DOHH2 (cell line): ENCODE results near the gene NRDE2.

Source experiments
- CTCF ChIP-seq: fragments of 200-600 bp; sonication (generic); IDR thresholded peaks from one replicate; pipeline ENCODE4 v1.5.1; 2014; ENCODE audit warnings: antibody characterized with exemption, mild to moderate bottlenecking, low read depth, low read length; ENCODE audit not compliant: poor library complexity, severe bottlenecking
- EZH2phosphoT487 ChIP-seq: fragments of 200-600 bp; sonication (generic); IDR thresholded peaks from 2 replicates; pipeline ENCODE4 v1.6.1; 2017; ENCODE audit warnings: borderline replicate concordance, mild to moderate bottlenecking, antibody characterized with exemption, low read length, moderate library complexity, mixed read lengths

- no peak for TF ChIP-seq CTCF
- no peak for TF ChIP-seq EZH2phosphoT487
These were observed 10.6 kb upstream of the NRDE2 start for GRCh38 chr14:90342327-90342726.
